Measurements from ENCODE around the gene CDK14. TPM values are rescaled to one million over a fixed set of nuclear protein-coding genes. Genes with fewer than 3 reads are reported as not detected.

The CDK14 gene
- total RNA-seq, 2 donors from 2014 or later, result 1.9 to 4.9 TPM

DNA sequence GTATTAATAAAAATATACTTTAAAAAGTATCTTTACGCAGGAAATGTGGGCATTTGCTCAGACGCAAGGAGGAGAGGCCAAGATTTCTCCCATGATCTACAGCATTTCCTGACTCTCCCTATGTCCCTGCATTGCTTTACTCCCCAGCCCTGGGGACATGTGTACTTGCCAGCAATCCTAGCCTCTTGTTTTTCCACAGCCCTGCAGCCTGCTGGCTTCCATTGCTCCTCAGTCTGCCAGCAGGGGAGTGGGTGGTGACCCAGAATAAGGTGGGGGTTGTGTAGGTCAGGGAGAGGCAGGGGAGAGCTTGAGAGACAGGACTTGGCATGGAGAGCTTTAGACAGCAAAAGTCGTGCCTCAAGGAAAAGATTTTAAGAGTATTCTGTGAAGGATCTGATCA, 307.7 kb downstream of the CDK14 start:
- Histone ChIP-seq H3K4me1 (no peaks in the 10 kb centered on the region), H3K36me3 (no peaks in the 10 kb centered on the region), H3K27me3 (no peaks in the 10 kb centered on the region), H3K4me3 (no peak overlapping the region), H3K9me3 (no peaks in the 10 kb centered on the region), H3K9ac (ENCODE audit: low read depth in 2 of 2, low read length in 2 of 2) (no peak overlapping the region), H3K27ac (no peak overlapping the region)
- intact Hi-C loops (cut with DNase I), result no loop called here
- no peak for DNase-seq
- TF ChIP-seq, protein P1, sequence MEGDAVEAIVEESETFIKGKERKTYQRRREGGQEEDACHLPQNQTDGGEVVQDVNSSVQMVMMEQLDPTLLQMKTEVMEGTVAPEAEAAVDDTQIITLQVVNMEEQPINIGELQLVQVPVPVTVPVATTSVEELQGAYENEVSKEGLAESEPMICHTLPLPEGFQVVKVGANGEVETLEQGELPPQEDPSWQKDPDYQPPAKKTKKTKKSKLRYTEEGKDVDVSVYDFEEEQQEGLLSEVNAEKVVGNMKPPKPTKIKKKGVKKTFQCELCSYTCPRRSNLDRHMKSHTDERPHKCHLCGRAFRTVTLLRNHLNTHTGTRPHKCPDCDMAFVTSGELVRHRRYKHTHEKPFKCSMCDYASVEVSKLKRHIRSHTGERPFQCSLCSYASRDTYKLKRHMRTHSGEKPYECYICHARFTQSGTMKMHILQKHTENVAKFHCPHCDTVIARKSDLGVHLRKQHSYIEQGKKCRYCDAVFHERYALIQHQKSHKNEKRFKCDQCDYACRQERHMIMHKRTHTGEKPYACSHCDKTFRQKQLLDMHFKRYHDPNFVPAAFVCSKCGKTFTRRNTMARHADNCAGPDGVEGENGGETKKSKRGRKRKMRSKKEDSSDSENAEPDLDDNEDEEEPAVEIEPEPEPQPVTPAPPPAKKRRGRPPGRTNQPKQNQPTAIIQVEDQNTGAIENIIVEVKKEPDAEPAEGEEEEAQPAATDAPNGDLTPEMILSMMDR (IDR thresholded peaks at IDR 0.05), result no peak

- no peak for DNase-seq
- H3K9me3 ChIP-seq, result no peaks in the 10 kb centered on the region
- no peak overlapping the region for H3K9ac ChIP-seq (ENCODE audit: low read depth in 2 of 2, low read length in 2 of 2)
- H3K4me1 ChIP-seq, result no peaks in the 10 kb centered on the region
- no peak overlapping the region for H3K4me3 ChIP-seq
- TF ChIP-seq, protein P1 (IDR thresholded peaks at IDR 0.05), result no peak
- intact Hi-C loops (cut with DNase I), result no loop called here
- no peaks in the 10 kb centered on the region for H3K36me3 ChIP-seq
- no peak overlapping the region for H3K27ac ChIP-seq
- H3K27me3 ChIP-seq, result no peaks in the 10 kb centered on the region
Observed at GRCh38 chr7:90910136-90910535, 314.0 kb downstream of the CDK14 start.

GRCh38 chr7:90916319-90916718, 320.2 kb downstream of the CDK14 start:
- intact Hi-C loops (cut with DNase I), result no loop called here
- Histone ChIP-seq H3K9me3 (no peaks in the 10 kb centered on the region), H3K9ac (ENCODE audit: low read depth in 2 of 2, low read length in 2 of 2) (no peak overlapping the region), H3K36me3 (no peaks in the 10 kb centered on the region), H3K4me3 (no peak overlapping the region), H3K27me3 (no peaks in the 10 kb centered on the region), H3K27ac (no peak overlapping the region), H3K4me1 (no peaks in the 10 kb centered on the region)
- TF ChIP-seq, protein P1 (IDR thresholded peaks at IDR 0.05), result no peak
- no peak for DNase-seq

- Histone ChIP-seq H3K36me3 (no peaks in the 10 kb centered on the region), H3K4me1 (no peaks in the 10 kb centered on the region), H3K27me3 (no peaks in the 10 kb centered on the region), H3K9ac (ENCODE audit: low read depth in 2 of 2, low read length in 2 of 2) (no peak overlapping the region), H3K9me3 (no peaks in the 10 kb centered on the region), H3K4me3 (no peak overlapping the region), H3K27ac (no peak overlapping the region)
- TF ChIP-seq, protein P1 (IDR thresholded peaks at IDR 0.05), result no peak
- intact Hi-C loops (cut with DNase I), result no loop called here
- DNase-seq, result no peak
Observed at GRCh38 chr7:90917539-90917938, 321.4 kb downstream of the CDK14 start.

- no peak overlapping the region for H3K27ac ChIP-seq
- intact Hi-C loops (cut with DNase I), result no loop called here
- no peaks in the 10 kb centered on the region for H3K36me3 ChIP-seq
- no peaks in the 10 kb centered on the region for H3K9me3 ChIP-seq
- no peaks in the 10 kb centered on the region for H3K27me3 ChIP-seq
- H3K4me1 ChIP-seq, result no peaks in the 10 kb centered on the region
- TF ChIP-seq, protein P1 (IDR thresholded peaks at IDR 0.05), result no peak
- no peak for DNase-seq
- H3K9ac ChIP-seq (ENCODE audit: low read depth in 2 of 2, low read length in 2 of 2), result no peak overlapping the region
- H3K4me3 ChIP-seq, result no peak overlapping the region
Observed at GRCh38 chr7:90918303-90918702, 322.2 kb downstream of the CDK14 start.

DNA sequence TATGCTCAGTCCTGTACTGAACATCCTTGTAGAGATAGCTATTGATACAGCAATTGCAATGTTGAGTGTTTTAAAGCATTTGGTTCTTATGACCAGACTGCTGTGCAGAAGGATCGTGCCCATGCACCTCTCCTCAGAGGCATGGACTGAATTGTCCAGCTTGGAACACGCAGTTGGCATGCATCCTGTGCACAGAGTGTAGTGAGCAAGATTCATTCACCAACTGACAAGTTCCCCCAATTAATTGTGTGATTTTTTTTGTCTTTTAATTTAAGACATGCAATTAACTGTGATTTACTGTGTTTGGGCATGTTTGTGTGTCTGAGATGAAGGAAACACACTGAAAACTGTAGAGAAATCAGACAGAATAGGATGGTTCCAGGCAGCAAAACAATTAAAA, 323.7 kb downstream of the CDK14 start:
- intact Hi-C loops (cut with DNase I), result no loop called here
- Histone ChIP-seq H3K4me1 (no peaks in the 10 kb centered on the region), H3K9ac (ENCODE audit: low read depth in 2 of 2, low read length in 2 of 2) (no peak overlapping the region), H3K27me3 (no peaks in the 10 kb centered on the region), H3K27ac (no peak overlapping the region), H3K9me3 (no peaks in the 10 kb centered on the region), H3K4me3 (no peak overlapping the region), H3K36me3 (no peaks in the 10 kb centered on the region)
- DNase-seq, result no peak
- TF ChIP-seq, protein P1 (IDR thresholded peaks at IDR 0.05), result no peak

Data from colonic mucosa (tissue), 4 donors.